ENCODE measurements around the gene SARNP.
"Not testable (repeated sequence)": the region's sequence is repeated elsewhere in the genome, so short reads cannot be mapped to it uniquely, and the experiment has no call there.

SARNP gene

GRCh38 chr12:55839345-55840140 lies 22.0 kb upstream of the SARNP start:
- no peak for DNase-seq (ENCODE audit: low read depth in 1 of 2, low spot score in 1 of 2)

- no peak for DNase-seq (ENCODE audit: low read depth in 1 of 2, low spot score in 1 of 2)
Measured at GRCh38 chr12:55838361-55838760, 20.8 kb upstream of the SARNP start.

GRCh38 chr12:55834400-55834799 lies 16.9 kb upstream of the SARNP start:
- not testable (repeated sequence) for DNase-seq (ENCODE audit: low read depth in 1 of 2, low spot score in 1 of 2)

GRCh38 chr12:55833056-55833455 lies 15.5 kb upstream of the SARNP start:
- DNase-seq (ENCODE audit: low read depth in 1 of 2, low spot score in 1 of 2) = no peak

DNA sequence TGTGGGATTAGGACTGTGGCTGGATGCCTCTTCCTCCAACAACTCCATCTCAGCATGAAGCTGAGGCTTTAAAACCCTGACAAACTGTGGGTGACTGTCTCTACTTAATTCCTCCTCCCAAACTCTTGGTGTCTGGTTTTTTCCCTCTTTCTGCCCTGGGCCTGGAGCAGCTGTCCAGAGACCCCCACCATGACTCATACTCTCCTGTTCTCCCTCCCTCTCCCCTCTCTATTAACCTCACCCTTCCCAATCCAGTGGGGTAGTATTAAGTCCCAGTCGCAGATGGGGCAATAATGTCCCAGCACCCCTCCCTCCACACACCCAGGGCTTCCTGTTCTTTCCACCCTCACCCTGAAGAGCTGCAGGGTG lies 13.9 kb upstream of the SARNP start:
- no peak for DNase-seq (ENCODE audit: low read depth in 1 of 2, low spot score in 1 of 2)

DNA sequence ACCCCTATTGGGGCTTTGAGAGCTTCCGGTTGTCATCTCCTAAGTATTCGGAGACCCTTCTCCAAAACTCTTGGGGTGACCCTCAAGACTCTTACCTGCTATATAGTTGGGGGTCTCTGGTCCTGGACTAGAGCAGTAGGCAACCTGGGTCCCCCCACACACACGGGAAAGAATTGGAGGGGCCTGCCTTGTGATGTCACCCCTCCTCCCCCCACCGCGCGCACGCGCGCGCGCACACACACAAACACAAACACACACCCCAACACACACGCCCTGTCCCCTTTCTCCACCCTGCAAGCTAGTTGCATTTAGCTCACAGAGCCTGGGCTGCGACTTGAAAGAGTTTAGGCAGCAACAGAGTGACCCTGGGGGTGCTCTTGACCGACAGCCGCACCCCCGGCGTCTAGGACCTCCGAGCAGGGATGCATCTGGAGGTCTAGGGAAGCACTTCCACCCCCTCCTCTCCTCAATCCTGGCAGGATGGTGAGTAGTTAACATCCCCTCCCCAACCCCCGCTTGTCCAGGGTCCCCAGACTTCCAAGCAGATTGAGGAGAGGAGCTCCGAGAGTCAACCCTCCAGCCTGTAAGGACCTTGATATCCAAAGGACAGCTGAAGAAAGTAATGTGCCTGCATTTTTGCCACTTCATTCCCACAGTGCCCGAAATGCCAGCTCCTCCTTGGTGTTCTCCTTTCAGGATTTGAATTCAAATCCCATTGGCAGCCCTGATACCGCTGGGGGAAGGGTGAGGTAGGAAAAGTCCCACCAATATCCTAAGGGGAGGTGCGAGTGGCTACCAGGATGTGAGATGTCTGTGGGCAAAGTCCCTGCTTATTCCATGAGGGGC lies 13.3 kb upstream of the SARNP start:
- no peak for DNase-seq (ENCODE audit: low read depth in 1 of 2, low spot score in 1 of 2)

- no peak for DNase-seq (ENCODE audit: low read depth in 1 of 2, low spot score in 1 of 2)
Measured at GRCh38 chr12:55829967-55830600, 12.6 kb upstream of the SARNP start.

DNA sequence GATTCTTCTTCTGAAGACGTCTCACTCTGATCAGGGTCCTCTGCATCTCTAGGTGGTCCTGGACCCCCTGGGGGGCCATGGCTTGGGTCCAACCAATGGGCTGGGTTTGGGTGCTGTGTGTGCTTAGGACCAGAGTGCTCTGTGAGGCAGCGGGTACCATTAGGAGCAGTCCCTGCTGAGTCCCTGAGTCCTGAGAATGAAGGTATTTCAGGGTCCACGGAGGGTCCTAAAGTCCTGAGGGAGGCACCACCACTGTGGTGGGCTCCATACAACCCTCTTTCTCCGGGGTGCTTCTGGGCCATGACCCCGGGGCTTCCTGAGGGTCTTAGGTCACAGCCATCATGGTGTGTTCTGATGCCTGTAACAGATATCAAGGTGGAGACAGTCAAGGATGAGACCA lies 10.8 kb upstream of the SARNP start:
- no peak for DNase-seq (ENCODE audit: low read depth in 1 of 2, low spot score in 1 of 2)

- DNase-seq (ENCODE audit: low read depth in 1 of 2, low spot score in 1 of 2) = no peak
Measured at GRCh38 chr12:55827806-55828205, 10.3 kb upstream of the SARNP start.

DNA sequence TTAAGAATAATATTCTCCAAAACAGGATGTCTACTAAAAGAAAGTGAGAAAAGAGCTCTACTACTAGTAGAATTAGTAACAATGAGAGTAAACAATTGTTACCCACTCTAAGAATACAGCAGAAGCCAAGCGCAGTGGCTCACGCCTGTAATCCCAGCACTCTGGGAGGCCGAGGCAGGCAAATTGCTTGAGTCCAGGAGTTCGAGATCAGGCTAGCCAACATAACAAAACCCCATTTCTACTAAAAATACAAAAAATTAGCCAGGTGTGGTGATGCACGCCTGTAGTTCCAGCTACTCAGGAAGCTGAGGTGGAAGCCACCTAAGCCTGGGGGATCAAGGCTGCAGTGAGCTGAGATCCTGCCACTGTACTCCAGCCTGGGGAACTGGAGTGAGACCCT lies 7.2 kb upstream of the SARNP start:
- DNase-seq (ENCODE audit: low read depth in 1 of 2, low spot score in 1 of 2) = no peak

- no peak for DNase-seq (ENCODE audit: low read depth in 1 of 2, low spot score in 1 of 2)
Measured at GRCh38 chr12:55823419-55823818, 5.9 kb upstream of the SARNP start.

DNA sequence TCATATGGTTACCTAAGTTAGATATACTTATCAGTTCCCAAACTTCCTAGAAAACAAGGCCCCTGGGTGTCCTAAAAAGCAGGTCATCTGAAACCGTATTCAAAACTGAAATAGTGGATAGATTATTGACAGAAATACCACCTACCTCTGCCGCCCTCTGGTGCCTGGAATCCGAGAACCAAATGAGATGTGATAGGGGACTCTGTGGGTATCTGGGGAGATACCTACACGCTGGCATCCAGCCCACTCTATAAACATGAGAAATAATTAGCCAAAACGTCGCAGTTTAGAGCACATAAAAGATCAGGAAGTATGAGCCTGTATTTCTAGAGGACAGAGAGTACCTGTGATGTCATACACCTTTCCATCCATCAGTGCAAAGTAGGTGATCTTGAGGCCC lies 4.7 kb upstream of the SARNP start:
- DNase-seq (ENCODE audit: low read depth in 1 of 2, low spot score in 1 of 2) = no peak

- DNase-seq (ENCODE audit: low read depth in 1 of 2, low spot score in 1 of 2) = no peak
Measured at GRCh38 chr12:55820679-55821078, 3.2 kb upstream of the SARNP start.

GRCh38 chr12:55818886-55819285 lies 1.4 kb upstream of the SARNP start:
- no peak for DNase-seq (ENCODE audit: low read depth in 1 of 2, low spot score in 1 of 2)

DNA sequence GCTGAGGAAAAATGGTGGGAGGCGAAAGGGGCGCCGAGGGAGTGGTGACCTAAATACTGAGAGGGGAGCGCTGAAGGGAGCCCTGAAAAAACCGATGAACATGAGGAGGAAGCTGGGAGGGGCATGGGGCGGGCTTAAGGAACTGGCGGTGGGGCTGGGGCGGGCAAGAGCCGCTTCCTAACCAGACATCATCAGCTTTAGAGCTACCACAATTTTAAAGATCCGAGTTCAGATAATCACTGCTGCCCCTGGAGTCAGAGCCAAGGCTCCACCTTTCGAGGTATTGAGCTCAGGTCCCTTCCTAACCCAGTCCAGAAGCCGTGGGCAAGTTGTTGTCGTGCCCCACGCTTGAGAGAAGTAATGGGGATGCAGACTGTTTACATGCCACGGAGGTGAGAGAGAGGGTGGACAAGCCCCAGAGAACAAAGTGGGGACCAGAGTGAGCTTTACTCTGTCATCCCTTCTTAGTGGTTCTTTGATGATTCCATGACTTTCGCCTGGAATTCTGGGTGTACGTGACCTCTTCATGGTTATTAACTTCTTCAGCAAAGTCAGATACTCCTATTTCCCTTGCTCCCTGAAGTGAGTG lies 710 bp upstream of the SARNP start:
- DNase-seq (ENCODE audit: low read depth in 1 of 2, low spot score in 1 of 2) = no peak

DNA sequence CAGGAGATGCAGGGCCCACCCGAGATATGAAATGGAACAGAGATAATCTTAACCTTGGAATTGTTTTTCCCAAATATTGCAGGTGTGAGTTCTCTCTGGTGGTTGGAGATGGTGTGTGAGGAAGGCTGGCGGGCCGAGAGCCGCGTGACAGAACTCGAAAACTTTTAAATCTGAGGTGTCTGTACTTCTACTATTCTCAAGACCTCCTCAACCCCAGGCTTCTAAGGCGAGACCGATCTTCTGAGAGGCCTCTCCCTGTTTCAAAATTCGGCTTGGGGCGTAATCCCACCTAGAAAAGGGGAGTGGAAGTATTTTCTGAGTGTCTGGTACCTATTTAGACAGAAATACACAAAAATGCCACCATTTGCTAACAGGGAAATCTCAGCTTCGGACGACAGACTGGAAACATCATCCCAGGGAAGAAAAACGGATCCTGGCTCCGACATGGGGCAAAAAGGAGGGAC lies 611 bp downstream of the SARNP start:
- no peak for DNase-seq (ENCODE audit: low read depth in 1 of 2, low spot score in 1 of 2)

DNA sequence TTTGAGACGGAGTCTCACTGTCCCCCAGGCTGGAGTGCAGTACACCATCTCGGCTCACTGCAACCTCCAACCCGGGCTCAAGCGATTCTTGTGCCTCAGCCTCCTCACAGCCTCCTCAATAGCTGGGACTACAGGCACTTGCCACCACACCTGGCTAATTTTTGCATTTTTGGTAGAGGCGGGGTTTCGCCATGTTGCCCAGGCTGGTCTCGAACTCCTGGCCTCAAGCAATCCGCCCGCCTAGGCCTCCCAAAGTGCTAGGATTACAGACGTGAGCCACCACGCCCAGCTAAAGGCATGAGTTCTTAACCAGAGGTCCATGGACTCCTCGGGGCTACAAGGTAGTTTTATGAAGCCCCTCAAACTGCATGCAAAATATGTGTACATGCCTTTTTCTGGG lies 2.1 kb downstream of the SARNP start:
- DNase-seq (ENCODE audit: low read depth in 1 of 2, low spot score in 1 of 2) = no peak

DNA sequence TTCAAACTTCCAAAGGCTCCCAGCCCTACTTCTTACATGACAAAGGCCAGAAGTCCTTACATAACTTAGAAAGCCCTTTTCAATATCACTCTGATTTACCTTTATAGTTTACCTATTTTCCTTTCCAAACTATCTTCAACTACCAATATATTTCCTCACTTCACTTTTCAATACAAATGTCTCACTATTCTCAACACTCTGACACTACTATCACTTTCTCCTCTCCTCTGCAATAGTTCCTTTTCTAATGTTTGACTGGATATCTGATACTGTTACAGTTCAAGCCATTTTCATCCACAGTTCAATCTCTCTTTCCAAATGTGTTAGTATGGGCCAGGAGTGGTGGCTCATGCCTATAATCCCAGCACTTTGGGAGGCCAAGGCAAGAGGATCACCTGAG lies 3.3 kb downstream of the SARNP start:
- no peak for DNase-seq (ENCODE audit: low read depth in 1 of 2, low spot score in 1 of 2)

GRCh38 chr12:55812088-55812487 lies 5.4 kb downstream of the SARNP start:
- no peak for DNase-seq (ENCODE audit: low read depth in 1 of 2, low spot score in 1 of 2)

- DNase-seq (ENCODE audit: low read depth in 1 of 2, low spot score in 1 of 2) = no peak
Measured at GRCh38 chr12:55809274-55809673, 8.2 kb downstream of the SARNP start.

GRCh38 chr12:55806982-55807381 lies 10.5 kb downstream of the SARNP start:
- DNase-seq (ENCODE audit: low read depth in 1 of 2, low spot score in 1 of 2) = no peak

- DNase-seq (ENCODE audit: low read depth in 1 of 2, low spot score in 1 of 2) = no peak
Measured at GRCh38 chr12:55797550-55797949, 20.0 kb downstream of the SARNP start.

Data from activated T-helper 1 cell treated with anti-CD3 and anti-CD28 coated beads, Interleukin-2, amount 50 U/mL, for 16 hours (primary cell).